C4-2B (cell line): ENCODE data around the gene ARHGAP42.

Source experiments
- ZFX ChIP-seq: fragments of 450-650 bp; IDR thresholded peaks from 2 replicates; pipeline ENCODE4 v1.6.1; 2017
- TF ChIP-seq, protein P1 (sequence below): fragments of 450-650 bp; conservative IDR thresholded peaks from 2 replicates; pipeline ENCODE4 v1.5.1; 2017; ENCODE audit warnings: mild to moderate bottlenecking

DNA sequence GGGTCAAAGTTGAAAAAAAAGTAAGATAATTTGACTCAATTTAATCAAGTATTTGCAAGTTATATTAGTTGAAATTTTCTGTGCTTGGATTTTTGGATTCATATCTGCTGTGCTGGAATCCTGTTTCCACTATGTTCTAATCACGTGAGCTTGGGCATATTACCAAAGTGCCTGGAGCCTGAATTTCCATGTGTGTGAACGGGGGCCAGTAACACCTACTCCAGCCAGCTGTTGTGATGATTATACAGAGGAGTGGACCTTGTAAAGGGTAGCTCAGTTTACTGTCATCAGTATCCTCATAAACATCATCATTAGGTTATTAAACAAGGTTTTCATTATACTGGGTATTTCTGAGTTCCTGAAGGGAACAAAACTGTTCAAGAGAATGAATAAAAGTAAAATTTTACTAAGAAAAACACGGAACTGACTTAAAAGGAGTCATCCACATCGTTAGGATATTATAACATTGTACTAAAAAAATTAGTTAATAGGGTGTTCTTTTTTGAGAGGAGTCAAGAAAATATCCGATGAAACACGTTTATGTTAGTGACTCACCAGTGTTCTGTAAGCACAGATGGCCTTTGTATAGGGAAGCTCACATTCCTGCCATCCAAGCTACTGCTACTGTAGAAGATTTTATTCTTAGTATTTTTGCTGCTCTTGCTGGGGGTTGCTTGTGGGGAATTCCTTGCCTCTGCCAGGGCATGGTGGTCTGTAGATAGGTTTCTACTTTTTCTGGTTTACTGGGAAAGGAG lies 144.1 kb downstream of the ARHGAP42 start:
- TF ChIP-seq, protein P1, sequence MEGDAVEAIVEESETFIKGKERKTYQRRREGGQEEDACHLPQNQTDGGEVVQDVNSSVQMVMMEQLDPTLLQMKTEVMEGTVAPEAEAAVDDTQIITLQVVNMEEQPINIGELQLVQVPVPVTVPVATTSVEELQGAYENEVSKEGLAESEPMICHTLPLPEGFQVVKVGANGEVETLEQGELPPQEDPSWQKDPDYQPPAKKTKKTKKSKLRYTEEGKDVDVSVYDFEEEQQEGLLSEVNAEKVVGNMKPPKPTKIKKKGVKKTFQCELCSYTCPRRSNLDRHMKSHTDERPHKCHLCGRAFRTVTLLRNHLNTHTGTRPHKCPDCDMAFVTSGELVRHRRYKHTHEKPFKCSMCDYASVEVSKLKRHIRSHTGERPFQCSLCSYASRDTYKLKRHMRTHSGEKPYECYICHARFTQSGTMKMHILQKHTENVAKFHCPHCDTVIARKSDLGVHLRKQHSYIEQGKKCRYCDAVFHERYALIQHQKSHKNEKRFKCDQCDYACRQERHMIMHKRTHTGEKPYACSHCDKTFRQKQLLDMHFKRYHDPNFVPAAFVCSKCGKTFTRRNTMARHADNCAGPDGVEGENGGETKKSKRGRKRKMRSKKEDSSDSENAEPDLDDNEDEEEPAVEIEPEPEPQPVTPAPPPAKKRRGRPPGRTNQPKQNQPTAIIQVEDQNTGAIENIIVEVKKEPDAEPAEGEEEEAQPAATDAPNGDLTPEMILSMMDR, result no peak
- no peak for TF ChIP-seq ZFX
